ENCODE measurements around the gene TRAPPC14. TPM values are rescaled to one million over a fixed set of nuclear protein-coding genes. Genes with fewer than 3 reads are reported as not detected.
"Not testable (repeated sequence)": the region's sequence is repeated elsewhere in the genome, so short reads cannot be mapped to it uniquely, and the experiment has no call there.

Gene TRAPPC14, protein sequence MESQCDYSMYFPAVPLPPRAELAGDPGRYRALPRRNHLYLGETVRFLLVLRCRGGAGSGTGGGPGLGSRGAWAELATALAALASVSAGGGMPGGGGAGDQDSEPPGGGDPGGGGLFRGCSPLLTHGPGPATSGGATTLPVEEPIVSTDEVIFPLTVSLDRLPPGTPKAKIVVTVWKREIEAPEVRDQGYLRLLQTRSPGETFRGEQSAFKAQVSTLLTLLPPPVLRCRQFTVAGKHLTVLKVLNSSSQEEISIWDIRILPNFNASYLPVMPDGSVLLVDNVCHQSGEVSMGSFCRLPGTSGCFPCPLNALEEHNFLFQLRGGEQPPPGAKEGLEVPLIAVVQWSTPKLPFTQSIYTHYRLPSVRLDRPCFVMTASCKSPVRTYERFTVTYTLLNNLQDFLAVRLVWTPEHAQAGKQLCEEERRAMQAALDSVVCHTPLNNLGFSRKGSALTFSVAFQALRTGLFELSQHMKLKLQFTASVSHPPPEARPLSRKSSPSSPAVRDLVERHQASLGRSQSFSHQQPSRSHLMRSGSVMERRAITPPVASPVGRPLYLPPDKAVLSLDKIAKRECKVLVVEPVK
- total RNA-seq: 5.3 TPM

GRCh38 chr7:100158229-100159098 is at the start of gene TRAPPC14:
TSS of gene TRAPPC14 (minus strand) at chr7:100158723. CDS start at chr7:100158499, 224 bp downstream.
- peak; percentile 54 for DNase-seq

DNA sequence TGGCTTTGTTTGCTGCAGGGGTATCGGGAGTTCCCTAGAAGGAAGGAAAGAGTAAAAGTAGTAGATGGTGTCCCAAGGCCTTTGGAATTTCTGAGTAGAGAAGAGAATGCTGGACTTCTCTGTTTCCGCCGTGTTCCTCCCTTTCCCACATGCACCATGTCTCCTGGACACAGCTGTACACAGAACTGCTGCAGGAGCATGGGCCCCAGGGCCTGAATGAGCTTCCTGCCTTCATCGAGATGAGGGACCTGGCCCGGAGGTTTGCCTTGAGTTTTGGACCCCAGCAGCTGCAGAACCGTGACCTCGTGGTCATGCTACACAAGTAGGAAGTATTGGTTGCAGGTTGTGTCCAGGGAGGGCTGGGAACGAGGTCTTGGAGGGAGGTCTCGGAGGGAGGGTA is 45.9 kb upstream of the TRAPPC14 start:
- no peak for DNase-seq

DNA sequence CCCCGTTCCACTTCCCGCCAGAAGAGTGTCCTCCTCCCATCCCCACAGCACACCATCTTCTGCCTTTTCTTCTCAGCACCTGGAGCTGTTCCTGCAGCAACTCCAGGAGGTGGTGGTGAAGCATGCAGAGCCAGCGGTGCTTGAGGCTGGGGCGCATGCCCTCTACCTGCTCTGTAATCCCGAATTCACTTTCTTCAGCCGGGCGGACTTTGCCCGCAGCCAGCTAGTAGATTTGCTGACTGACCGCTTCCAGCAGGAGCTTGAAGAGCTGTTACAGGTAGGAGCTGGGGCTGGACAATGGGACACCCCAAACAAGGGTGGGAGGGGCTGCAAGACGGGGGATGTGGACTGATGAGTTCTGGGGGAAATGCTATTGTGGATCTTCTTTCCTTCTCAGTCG is 42.2 kb upstream of the TRAPPC14 start:
- DNase-seq: no peak

- no peak for DNase-seq
Observed at GRCh38 chr7:100198266-100198665, 39.7 kb upstream of the TRAPPC14 start.

GRCh38 chr7:100195901-100196322 is 37.4 kb upstream of the TRAPPC14 start:
- not testable (repeated sequence) for DNase-seq

DNA sequence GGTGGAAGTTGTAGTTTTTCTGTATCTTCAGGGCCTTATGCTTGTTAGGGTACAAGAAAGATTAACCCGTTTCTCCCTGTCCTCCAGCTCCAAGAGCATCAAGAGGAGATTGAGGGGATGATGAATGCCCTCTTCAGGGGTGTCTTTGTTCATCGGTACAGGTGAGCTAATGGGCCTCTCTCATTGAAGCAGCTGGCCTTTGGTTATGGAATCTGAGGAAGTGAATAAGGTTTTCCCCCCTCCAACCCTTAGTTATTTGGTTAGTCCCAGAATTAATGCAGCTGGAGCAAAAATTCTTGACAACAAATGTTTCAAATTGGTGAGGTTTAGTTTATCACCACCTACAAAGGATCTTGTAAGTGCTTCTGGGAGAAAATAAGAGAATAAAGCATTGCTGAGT is 36.7 kb upstream of the TRAPPC14 start:
- DNase-seq: no peak

GRCh38 chr7:100192969-100193368 is 34.4 kb upstream of the TRAPPC14 start:
- DNase-seq: no peak

- not testable (repeated sequence) for DNase-seq
Observed at GRCh38 chr7:100192281-100192862, 33.8 kb upstream of the TRAPPC14 start.

- DNase-seq: no peak
Observed at GRCh38 chr7:100191775-100192174, 33.3 kb upstream of the TRAPPC14 start.

DNA sequence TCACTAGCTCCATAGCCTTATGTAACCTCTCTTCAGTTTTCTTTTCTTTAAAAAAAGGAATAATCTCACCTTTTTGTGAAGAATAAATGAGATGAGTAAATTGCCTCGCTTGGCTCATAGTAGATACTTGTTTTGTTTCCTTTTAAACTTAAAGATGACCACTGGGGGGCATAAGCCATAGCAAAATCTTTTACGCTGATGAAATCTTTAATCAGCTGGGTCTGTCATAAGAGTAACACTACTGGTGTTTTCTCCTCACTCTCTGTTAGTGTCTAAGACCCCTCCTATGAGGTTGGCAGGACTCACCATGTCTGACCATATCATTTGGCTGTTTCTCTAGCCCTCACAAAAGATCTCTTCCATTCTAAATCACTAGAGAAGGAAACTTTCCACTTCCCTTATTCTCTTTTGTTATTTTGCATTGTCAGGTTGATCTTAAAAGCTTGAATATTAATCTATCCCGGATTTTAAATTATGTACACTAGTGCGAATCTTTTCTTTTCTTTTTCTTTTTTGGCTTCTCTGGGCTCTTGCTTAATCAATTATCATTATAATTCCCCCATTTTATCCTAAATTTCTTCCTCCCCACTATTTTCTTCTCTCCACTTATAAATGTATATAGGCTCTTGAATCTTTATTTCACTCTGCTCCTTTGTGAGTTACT is 31.7 kb upstream of the TRAPPC14 start:
- peak; percentile 13 for DNase-seq

GRCh38 chr7:100189061-100189460 is 30.5 kb upstream of the TRAPPC14 start:
- no peak for DNase-seq

DNA sequence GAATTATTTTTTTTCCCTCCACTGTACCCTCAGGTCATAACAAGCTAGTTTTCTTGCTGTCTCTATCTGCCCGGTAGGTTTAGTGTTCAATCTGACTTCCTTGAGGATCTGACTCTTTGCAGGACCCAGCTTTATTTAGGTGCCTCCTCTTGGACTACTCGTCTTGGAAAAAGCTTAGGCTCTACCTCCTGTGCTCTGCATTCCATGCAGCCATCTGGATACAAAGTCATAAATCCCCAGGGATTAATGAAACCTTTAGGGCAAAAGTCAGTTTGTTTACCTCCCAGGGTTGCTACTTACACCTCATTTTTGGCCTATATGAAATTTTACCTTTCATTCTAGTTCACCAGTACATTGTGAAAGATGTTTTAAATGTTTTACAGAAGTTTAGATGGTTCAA is 27.2 kb upstream of the TRAPPC14 start:
- DNase-seq: no peak

- not testable (repeated sequence) for DNase-seq
Observed at GRCh38 chr7:100183090-100183489, 24.6 kb upstream of the TRAPPC14 start.

DNA sequence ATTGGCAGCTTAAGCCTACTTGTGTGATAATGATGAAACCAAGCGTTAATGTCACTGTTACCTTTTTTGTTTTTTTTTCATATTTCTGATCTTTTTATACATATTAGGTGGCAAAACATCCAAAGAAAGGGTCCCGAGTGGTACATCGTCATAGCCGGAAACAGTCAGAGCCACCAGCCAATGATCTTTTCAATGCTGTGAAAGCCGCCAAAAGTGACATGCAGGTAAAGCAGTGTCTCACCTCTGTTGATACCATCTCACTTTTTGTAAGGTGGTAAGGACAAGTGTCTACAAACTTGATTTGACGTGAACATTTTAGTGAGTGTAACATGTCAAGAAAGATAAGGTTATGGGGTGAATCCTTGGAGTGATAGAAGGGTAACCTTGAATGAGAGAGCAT is 24.1 kb upstream of the TRAPPC14 start:
- not testable (repeated sequence) for DNase-seq

DNA sequence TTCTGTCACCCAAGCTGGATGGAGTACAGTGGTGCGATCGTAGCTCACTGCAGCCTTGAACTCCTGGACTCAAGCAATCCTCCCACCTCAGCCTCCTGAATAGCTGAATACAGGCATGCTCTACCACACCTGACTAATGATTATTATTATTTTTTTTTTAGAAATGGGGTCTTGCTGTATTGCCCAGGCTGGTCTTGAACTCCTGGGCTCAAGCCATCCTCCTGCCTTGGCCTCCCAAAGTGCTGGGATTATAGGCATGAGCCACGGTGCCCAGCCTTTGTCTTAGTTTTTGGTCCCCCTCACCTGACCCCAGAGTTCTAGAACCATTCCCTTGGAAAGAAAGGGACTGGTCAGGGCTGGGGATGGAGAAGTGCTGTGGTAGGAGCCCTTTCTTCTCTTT is 21.6 kb upstream of the TRAPPC14 start:
- not testable (repeated sequence) for DNase-seq

- peak; percentile 93 for DNase-seq
Observed at GRCh38 chr7:100177045-100178001, 18.8 kb upstream of the TRAPPC14 start, which contains the start of the genes GPC2 and STAG3. TSS of gene GPC2 (minus strand) at chr7:100177381. CDS start at chr7:100177199, 182 bp downstream. TSS of gene STAG3 (plus strand) at chr7:100177918. CDS start at chr7:100180557, 2,639 bp downstream.

- no peak for DNase-seq
Observed at GRCh38 chr7:100176096-100177044, 17.8 kb upstream of the TRAPPC14 start.

- DNase-seq: no peak
Observed at GRCh38 chr7:100175296-100175935, 16.9 kb upstream of the TRAPPC14 start.

- no peak for DNase-seq
Observed at GRCh38 chr7:100174582-100174981, 16.1 kb upstream of the TRAPPC14 start.
